ENCODE measurements around the gene PARD6A.

The PARD6A gene

GRCh38 chr16:67697422-67698185 is 36.8 kb downstream of the PARD6A start:
- DNase-seq, result no peak

GRCh38 chr16:67699265-67699664 is 38.5 kb downstream of the PARD6A start:
- DNase-seq, result no peak

GRCh38 chr16:67701420-67701819 is 40.7 kb downstream of the PARD6A start:
- DNase-seq, result no peak

GRCh38 chr16:67702130-67702529 is 41.4 kb downstream of the PARD6A start:
- DNase-seq, result no peak

GRCh38 chr16:67703626-67704025 is 42.9 kb downstream of the PARD6A start:
- DNase-seq, result no peak

- DNase-seq, result no peak
Observed at GRCh38 chr16:67704110-67704509, 43.4 kb downstream of the PARD6A start.

- no peak for DNase-seq
Observed at GRCh38 chr16:67707210-67707609, 46.5 kb downstream of the PARD6A start.

GRCh38 chr16:67707790-67708189 is 47.0 kb downstream of the PARD6A start:
- no peak for DNase-seq

GRCh38 chr16:67708368-67708771 is 47.6 kb downstream of the PARD6A start:
- no peak for DNase-seq

GRCh38 chr16:67709050-67709449 is 48.3 kb downstream of the PARD6A start:
- no peak for DNase-seq

GRCh38 chr16:67710607-67711006 is 49.8 kb downstream of the PARD6A start:
- no peak for DNase-seq

All from DMS79 treated with DMSO at 0.1 percent for 48 hours (cell line).